K562 (cell line): ENCODE measurements around the gene TENM4.

Experiments
- BRF2 ChIP-seq: IDR thresholded peaks from 3 replicates; pipeline ENCODE4 v1.6.1; 2011; ENCODE audit warnings: borderline replicate concordance, mild to moderate bottlenecking; ENCODE audit not compliant: insufficient read length, insufficient read depth
- NRF1 ChIP-seq, 2 experiments: fragments of 450-650 bp; IDR thresholded peaks in 1 of 2; conservative IDR thresholded peaks in 1 of 2; 2 replicates each; pipeline ENCODE4 v1.6.1; 2014; ENCODE audit warnings: mild to moderate bottlenecking in 2 of 2
- POLR2G ChIP-seq: fragments of 200-400 bp; formaldehyde crosslinking; IDR thresholded peaks from 2 replicates; pipeline ENCODE4 v1.6.1; 2017; ENCODE audit warnings: low read depth, mild to moderate bottlenecking, antibody characterized with exemption, low read length, moderate library complexity
- SRF ChIP-seq, 2 experiments: fragments of 250-450, 450-650 bp in 1 of 2; sonication (Bioruptor Pico) in 1 of 2; sonication (generic) in 1 of 2; formaldehyde crosslinking; IDR thresholded peaks; 2 replicates each; pipeline versions ENCODE4 v1.5.0 to v1.5.1; 2020 to 2022; ENCODE audit warnings: mild to moderate bottlenecking in 1 of 2, missing genetic modification reagents in 1 of 2
- ZC3H8 ChIP-seq: fragments of 450-650 bp; IDR thresholded peaks from 2 replicates; pipeline ENCODE4 v1.6.1; 2017
- TF ChIP-seq, protein P1 (sequence below), 3 experiments: IDR thresholded peaks in 2 of 3; conservative IDR thresholded peaks in 1 of 3; 2 replicates each; pipeline ENCODE4 v1.5.1; 2011 to 2012; ENCODE audit warnings: low read length in 3 of 3, mild to moderate bottlenecking in 3 of 3, control low read depth in 2 of 3, improper control_type of control experiment in 1 of 3, inconsistent platforms in 1 of 3, low read depth in 1 of 3, mixed read lengths in 1 of 3, moderate library complexity in 1 of 3; ENCODE audit not compliant: insufficient read depth in 2 of 3

DNA sequence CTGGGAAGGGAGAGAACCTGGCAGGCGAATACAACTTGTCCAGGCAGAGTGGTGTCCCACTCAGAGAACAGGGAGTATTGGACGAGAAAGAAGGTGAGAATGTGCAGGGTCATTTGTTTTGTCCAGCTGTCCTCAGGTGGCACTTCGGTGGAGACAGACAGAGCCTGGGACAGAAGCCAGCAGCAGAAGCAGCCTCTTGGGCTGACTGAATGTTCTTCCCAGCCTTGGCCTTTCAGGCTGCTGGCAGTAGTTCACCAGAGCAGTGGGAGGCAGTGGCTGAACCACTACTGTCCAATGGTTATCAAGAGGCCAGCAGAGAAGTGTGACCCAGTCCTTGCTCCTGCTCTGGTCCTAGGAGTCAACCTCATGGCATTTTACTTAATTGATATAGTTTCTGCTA, 535.1 kb downstream of the TENM4 start:
- TF ChIP-seq NRF1 (conservative IDR thresholded peaks at IDR 0.05 in 1 of 2, IDR thresholded peaks at IDR 0.05 in 1 of 2) (no peak), ZC3H8 (no peak), BRF2 (no peak), POLR2G (no peak), SRF (CRISPR knock-in tag; IDR thresholded peaks at IDR 0.05) (no peak)
- TF ChIP-seq, protein P1, sequence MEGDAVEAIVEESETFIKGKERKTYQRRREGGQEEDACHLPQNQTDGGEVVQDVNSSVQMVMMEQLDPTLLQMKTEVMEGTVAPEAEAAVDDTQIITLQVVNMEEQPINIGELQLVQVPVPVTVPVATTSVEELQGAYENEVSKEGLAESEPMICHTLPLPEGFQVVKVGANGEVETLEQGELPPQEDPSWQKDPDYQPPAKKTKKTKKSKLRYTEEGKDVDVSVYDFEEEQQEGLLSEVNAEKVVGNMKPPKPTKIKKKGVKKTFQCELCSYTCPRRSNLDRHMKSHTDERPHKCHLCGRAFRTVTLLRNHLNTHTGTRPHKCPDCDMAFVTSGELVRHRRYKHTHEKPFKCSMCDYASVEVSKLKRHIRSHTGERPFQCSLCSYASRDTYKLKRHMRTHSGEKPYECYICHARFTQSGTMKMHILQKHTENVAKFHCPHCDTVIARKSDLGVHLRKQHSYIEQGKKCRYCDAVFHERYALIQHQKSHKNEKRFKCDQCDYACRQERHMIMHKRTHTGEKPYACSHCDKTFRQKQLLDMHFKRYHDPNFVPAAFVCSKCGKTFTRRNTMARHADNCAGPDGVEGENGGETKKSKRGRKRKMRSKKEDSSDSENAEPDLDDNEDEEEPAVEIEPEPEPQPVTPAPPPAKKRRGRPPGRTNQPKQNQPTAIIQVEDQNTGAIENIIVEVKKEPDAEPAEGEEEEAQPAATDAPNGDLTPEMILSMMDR (IDR thresholded peaks at IDR 0.05 in 2 of 3, conservative IDR thresholded peaks at IDR 0.05 in 1 of 3; ENCODE audit: insufficient read depth in 2 of 3, low read depth in 1 of 3, low read length in 3 of 3) = no peak
